Measurements from ENCODE around the gene DPYSL3.
A peak's percentile ranks its signal among the peaks of the same experiment; 100 is the strongest.

Gene DPYSL3

GRCh38 chr5:147437161-147437596 is 72.7 kb downstream of the DPYSL3 start:
- H3K27ac ChIP-seq, result no peak overlapping the region
- TF ChIP-seq CTCF (conservative IDR thresholded peaks at IDR 0.05), result no peak

GRCh38 chr5:147436596-147436995 is 73.3 kb downstream of the DPYSL3 start:
- H3K27ac ChIP-seq, result no peak overlapping the region
- TF ChIP-seq CTCF (conservative IDR thresholded peaks at IDR 0.05), result no peak

- TF ChIP-seq CTCF (conservative IDR thresholded peaks at IDR 0.05), result no peak
- peak overlapping the region; percentile 70 for H3K27ac ChIP-seq
These were observed 75.8 kb downstream of the DPYSL3 start for GRCh38 chr5:147434049-147434448.

GRCh38 chr5:147432323-147432722 is 77.5 kb downstream of the DPYSL3 start:
- peak overlapping the region; percentile 70 for H3K27ac ChIP-seq
- TF ChIP-seq CTCF (conservative IDR thresholded peaks at IDR 0.05), result no peak

GRCh38 chr5:147431586-147431985 is 78.3 kb downstream of the DPYSL3 start:
- no peak for TF ChIP-seq CTCF (conservative IDR thresholded peaks at IDR 0.05)
- H3K27ac ChIP-seq, result peak overlapping the region; percentile 70

- H3K27ac ChIP-seq, result no peak overlapping the region
- TF ChIP-seq CTCF (conservative IDR thresholded peaks at IDR 0.05), result no peak
These were observed 79.2 kb downstream of the DPYSL3 start for GRCh38 chr5:147430628-147431027.

- no peak overlapping the region for H3K27ac ChIP-seq
- no peak for TF ChIP-seq CTCF (conservative IDR thresholded peaks at IDR 0.05)
These were observed 82.1 kb downstream of the DPYSL3 start for GRCh38 chr5:147427521-147428401.

Data from VCaP (cell line).